AG10803 (cell line): ENCODE results near the gene PPARG.

Experiments used
- DNase-seq: peaks from one replicate; pipeline ENCODE4 v3.0.0; 2010; ENCODE audit warnings: low read depth
- H3K4me3 ChIP-seq: 2 replicates; pipeline ENCODE4 v1.5.1; 2011; ENCODE audit warnings: mild to moderate bottlenecking, low read length, control low read depth
- TF ChIP-seq, protein P1 (sequence below): conservative IDR thresholded peaks from 2 replicates; pipeline ENCODE4 v1.5.1; 2011; ENCODE audit warnings: mild to moderate bottlenecking, low read length, control low read depth, inconsistent platforms

PPARG gene

DNA sequence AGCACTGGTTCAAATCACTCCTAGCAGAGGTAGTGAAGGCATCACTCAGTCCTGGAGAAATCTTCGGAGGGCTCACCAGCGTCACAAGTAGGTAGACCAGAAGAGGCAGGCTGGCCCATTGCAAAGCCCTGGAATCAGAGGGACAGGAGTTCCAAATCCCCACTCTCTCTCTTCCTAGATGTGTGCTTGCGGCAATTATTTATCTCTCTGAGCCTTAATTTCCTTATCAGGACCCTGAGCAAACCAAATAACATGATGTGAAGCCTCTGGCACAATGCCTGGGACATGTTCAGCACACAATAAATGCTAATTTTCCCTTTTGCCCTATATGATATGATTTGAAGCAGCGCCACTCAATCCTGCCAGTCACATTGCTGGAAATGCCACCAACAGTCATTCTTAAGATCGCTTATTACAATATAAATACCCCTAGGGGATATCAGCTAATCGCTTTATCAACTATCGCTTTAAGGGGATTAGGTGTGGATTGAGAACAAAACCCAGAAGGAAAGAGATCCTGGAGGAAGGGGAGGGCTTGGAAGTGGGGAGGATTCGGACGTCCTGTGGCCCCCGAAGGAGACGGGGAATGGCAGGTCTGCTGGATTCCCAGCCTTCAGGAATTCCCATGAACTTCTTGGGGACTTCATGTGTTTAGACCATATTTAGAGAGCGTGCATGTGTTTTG lies 135.9 kb downstream of the PPARG start:
- no peak overlapping the region for H3K4me3 ChIP-seq
- no peak for DNase-seq
- TF ChIP-seq, protein P1, sequence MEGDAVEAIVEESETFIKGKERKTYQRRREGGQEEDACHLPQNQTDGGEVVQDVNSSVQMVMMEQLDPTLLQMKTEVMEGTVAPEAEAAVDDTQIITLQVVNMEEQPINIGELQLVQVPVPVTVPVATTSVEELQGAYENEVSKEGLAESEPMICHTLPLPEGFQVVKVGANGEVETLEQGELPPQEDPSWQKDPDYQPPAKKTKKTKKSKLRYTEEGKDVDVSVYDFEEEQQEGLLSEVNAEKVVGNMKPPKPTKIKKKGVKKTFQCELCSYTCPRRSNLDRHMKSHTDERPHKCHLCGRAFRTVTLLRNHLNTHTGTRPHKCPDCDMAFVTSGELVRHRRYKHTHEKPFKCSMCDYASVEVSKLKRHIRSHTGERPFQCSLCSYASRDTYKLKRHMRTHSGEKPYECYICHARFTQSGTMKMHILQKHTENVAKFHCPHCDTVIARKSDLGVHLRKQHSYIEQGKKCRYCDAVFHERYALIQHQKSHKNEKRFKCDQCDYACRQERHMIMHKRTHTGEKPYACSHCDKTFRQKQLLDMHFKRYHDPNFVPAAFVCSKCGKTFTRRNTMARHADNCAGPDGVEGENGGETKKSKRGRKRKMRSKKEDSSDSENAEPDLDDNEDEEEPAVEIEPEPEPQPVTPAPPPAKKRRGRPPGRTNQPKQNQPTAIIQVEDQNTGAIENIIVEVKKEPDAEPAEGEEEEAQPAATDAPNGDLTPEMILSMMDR = no peak

DNA sequence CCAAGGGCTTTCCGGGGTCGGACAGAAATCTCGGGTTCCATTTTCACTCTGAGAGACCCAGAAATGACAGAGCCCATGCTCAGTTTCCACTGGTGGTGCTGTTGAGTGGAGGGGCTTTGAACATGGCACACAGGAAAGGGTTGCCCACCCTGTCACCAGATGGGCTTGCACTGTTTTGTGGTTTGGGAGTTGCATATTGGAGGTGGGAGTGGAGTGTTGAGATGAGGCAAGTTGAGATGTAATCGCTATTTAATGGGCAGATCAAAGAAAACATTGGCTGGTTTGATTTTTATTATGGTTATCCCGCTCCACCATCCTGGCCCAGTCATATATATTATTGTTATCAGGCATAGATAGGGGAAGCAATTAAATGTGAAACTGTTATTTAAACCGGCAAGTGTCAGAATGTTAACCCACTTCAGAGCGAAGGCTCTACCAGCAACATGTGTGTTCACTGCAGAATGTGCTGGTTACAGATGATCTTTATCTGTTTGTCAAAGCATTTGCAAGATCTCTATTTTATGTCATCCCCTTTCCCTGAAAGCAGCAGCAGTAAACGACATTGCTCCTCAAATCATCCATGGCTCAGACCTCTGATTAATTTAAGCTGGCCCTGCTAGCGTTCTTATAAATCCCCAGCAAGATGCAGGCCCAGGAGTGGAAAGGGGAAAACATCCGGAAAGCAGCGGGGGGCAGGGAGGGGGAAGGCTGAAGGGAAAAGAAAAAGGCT lies 137.1 kb downstream of the PPARG start:
- DNase-seq = no peak
- TF ChIP-seq, protein P1 = no peak
- H3K4me3 ChIP-seq = no peak overlapping the region

DNA sequence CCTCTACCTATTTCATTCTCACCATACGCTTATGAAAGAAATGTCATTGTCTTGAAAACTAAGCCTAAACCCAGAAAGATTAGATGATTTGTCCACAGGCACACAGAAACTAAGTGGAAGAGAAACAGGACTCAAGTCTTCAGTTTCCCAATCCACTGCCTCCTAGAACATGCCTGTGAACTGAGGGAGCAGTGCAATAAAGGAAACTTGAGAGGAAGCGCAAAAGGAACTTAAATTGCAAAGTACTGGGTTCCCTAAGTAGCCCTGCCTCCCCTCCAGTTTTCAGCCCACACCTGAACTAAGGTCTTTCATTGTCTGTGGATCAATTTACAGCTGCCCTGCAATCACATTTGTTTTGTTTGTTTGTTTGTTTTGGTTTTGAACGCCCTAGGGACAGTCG lies 138.7 kb downstream of the PPARG start:
- TF ChIP-seq, protein P1 = no peak
- no peak overlapping the region for H3K4me3 ChIP-seq
- no peak for DNase-seq

DNA sequence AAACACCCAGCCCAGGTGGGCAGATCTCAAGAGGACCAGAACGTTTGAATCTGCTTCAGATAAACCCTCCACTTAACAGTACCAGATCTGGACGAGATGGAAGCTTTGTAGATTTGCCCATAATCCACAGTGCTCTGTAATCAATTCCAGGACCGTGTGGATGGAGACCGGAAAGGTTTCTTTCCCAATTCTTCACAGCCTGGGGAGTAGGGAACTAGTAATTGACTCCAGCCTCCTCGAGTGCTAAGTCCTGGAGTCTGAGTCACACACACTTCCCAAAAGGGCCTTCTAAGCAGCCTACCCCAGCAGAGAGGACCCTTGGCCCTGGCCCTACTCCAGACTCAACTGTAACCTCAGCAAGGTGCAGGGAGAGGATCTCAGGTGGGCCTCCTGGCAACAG lies 139.3 kb downstream of the PPARG start:
- peak; percentile 30 for DNase-seq
- TF ChIP-seq, protein P1 = no peak
- H3K4me3 ChIP-seq = no peak overlapping the region

DNA sequence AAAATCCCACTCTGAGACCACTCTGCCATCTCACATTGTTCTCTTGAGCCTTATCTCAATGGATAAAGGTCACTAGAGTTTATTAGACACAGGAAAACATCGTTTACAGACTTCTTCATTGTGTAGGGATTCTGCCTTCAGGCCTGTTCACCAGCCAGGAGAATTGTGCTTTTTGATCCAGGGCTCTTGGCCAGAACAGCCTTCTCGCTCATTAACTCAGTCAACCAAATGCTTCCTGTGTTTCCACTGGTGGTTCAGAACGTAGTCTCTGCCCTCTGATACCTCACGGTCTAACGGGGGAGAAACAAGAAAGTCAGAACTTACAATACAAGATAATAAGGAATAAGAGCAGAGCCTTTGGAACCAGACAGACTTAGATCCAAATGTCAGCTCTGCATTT lies 141.2 kb downstream of the PPARG start:
- TF ChIP-seq, protein P1 = no peak
- no peak for DNase-seq
- H3K4me3 ChIP-seq = no peak overlapping the region

DNA sequence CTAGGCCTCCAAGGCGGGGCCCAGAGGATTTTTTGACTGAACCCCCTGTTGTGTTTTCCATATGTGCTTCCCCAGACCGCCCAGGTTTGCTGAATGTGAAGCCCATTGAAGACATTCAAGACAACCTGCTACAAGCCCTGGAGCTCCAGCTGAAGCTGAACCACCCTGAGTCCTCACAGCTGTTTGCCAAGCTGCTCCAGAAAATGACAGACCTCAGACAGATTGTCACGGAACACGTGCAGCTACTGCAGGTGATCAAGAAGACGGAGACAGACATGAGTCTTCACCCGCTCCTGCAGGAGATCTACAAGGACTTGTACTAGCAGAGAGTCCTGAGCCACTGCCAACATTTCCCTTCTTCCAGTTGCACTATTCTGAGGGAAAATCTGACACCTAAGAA lies 145.0 kb downstream of the PPARG start:
- DNase-seq = no peak
- TF ChIP-seq, protein P1 = no peak

More for the DNA sequence above, 145.0 kb downstream of the PPARG start:
- H3K4me3 ChIP-seq = no peak overlapping the region
